GM23338 (cell line): ENCODE data around the gene CXCL1. TPM values are rescaled to one million over a fixed set of nuclear protein-coding genes. Genes with fewer than 3 reads are reported as not detected.

Experiments
- ATAC-seq: fragments of 200-7000 bp; cut with Tn5 transposase; 3 replicates; pipeline ENCODE4 v1.9.1; 2020
- DNase-seq: peaks from one replicate; pipeline ENCODE4 v3.0.0-alpha.2; 2015; ENCODE audit warnings: low spot score
- H2AFZ ChIP-seq: fragments of 200-600 bp; sonication (generic); 2 replicates; pipeline ENCODE4 v1.8.0; 2016; ENCODE audit warnings: antibody characterized with exemption, mild to moderate bottlenecking, moderate library complexity
- H3F3A ChIP-seq: fragments of 200-600 bp; sonication (generic); replicated peaks from 2 replicates; pipeline ENCODE4 v1.8.0; 2017; ENCODE audit warnings: antibody characterized with exemption, mixed run types, low read depth
- H3K27ac ChIP-seq: fragments of 200-600 bp; sonication (generic); 2 replicates; pipeline ENCODE4 v1.6.1; 2016; ENCODE audit warnings: low read depth
- H3K27me3 ChIP-seq: fragments of 200-600 bp; sonication (generic); 2 replicates; pipeline ENCODE4 v1.8.0; 2016; ENCODE audit warnings: mild to moderate bottlenecking, mixed run types, moderate library complexity; ENCODE audit not compliant: insufficient read depth
- H3K36me3 ChIP-seq: fragments of 200-600 bp; sonication (generic); 2 replicates; pipeline ENCODE4 v1.8.0; 2016; ENCODE audit warnings: mild to moderate bottlenecking; ENCODE audit not compliant: insufficient read depth
- H3K4me1 ChIP-seq: fragments of 200-600 bp; sonication (generic); 2 replicates; pipeline ENCODE4 v1.8.0; 2016; ENCODE audit warnings: mild to moderate bottlenecking, moderate library complexity; ENCODE audit not compliant: insufficient read depth
- H3K4me2 ChIP-seq: fragments of 200-600 bp; sonication (generic); 2 replicates; pipeline ENCODE4 v1.7.1; 2017; ENCODE audit warnings: mixed run types
- H3K4me3 ChIP-seq: fragments of 200-600 bp; sonication (generic); 2 replicates; pipeline ENCODE4 v1.6.1; 2016; ENCODE audit warnings: mixed run types
- H3K79me2 ChIP-seq: fragments of 200-600 bp; sonication (generic); replicated peaks from 2 replicates; pipeline ENCODE4 v1.8.0; 2017; ENCODE audit warnings: mild to moderate bottlenecking; ENCODE audit not compliant: insufficient read depth
- H3K9me2 ChIP-seq: fragments of 200-600 bp; sonication (generic); 2 replicates; pipeline ENCODE4 v1.8.0; 2017; ENCODE audit not compliant: insufficient read depth
- H4K20me1 ChIP-seq: fragments of 200-600 bp; sonication (generic); replicated peaks from 2 replicates; pipeline ENCODE4 v1.8.0; 2017; ENCODE audit warnings: mild to moderate bottlenecking; ENCODE audit not compliant: insufficient read depth
- H3K27ac Mint-ChIP-seq: 2 replicates; pipeline ENCODE4 v1.8.0; 2020; ENCODE audit warnings: inconsistent platforms, mild to moderate bottlenecking, moderate library complexity, mixed read lengths
- H3K27me3 Mint-ChIP-seq: 3 replicates; pipeline ENCODE4 v1.8.0; 2022; ENCODE audit warnings: low read depth, mild to moderate bottlenecking, moderate library complexity, mixed read lengths, inconsistent platforms; ENCODE audit not compliant: insufficient read depth, poor library complexity
- H3K36me3 Mint-ChIP-seq: 3 replicates; pipeline ENCODE4 v1.8.0; 2021; ENCODE audit warnings: low read depth, mild to moderate bottlenecking, inconsistent platforms, moderate library complexity, mixed read lengths
- H3K4me1 Mint-ChIP-seq: 3 replicates; pipeline ENCODE4 v1.8.0; 2020; ENCODE audit warnings: mild to moderate bottlenecking, inconsistent platforms, mixed read lengths
- H3K4me3 Mint-ChIP-seq: 3 replicates; pipeline ENCODE4 v1.8.0; 2021; ENCODE audit warnings: moderate library complexity, mild to moderate bottlenecking, inconsistent platforms, mixed read lengths
- H3K9me3 Mint-ChIP-seq: 3 replicates; pipeline ENCODE4 v1.8.0; 2020; ENCODE audit warnings: moderate library complexity, mild to moderate bottlenecking, inconsistent platforms, mixed read lengths
- CREB1 ChIP-seq: fragments of 250-450 bp; sonication (Bioruptor Pico); IDR thresholded peaks from 2 replicates; pipeline ENCODE4 v1.5.0; 2020; ENCODE audit warnings: low read depth, mild to moderate bottlenecking, moderate library complexity
- ETS1 ChIP-seq: IDR thresholded peaks from 2 replicates; pipeline ENCODE4 v1.6.1; 2016; ENCODE audit warnings: antibody characterized with exemption
- EZH2 ChIP-seq: fragments of 200-600 bp; sonication (generic); IDR thresholded peaks from one replicate; pipeline ENCODE4 v1.8.0; 2017; ENCODE audit warnings: antibody characterized with exemption, mild to moderate bottlenecking, low read depth; ENCODE audit not compliant: unreplicated experiment
- EZH2phosphoT487 ChIP-seq: fragments of 200-600 bp; sonication (generic); IDR thresholded peaks from one replicate; pipeline ENCODE4 v1.8.1; 2018; ENCODE audit warnings: antibody characterized with exemption; ENCODE audit not compliant: unreplicated experiment
- JUNB ChIP-seq: IDR thresholded peaks from one replicate; pipeline ENCODE4 v1.6.1; 2016; ENCODE audit warnings: antibody characterized with exemption; ENCODE audit not compliant: unreplicated experiment
- NANOG ChIP-seq: IDR thresholded peaks from 2 replicates; pipeline ENCODE4 v1.6.1; 2016; ENCODE audit warnings: antibody characterized with exemption, borderline replicate concordance
- POLR2AphosphoS5 ChIP-seq: IDR thresholded peaks from 2 replicates; pipeline ENCODE4 v1.6.1; 2016; ENCODE audit warnings: antibody characterized with exemption, low read depth
- STAT1 ChIP-seq: IDR thresholded peaks from one replicate; pipeline ENCODE4 v1.6.1; 2016; ENCODE audit warnings: antibody characterized with exemption; ENCODE audit not compliant: unreplicated experiment
- ZNF114 ChIP-seq: fragments of 250-450 bp; sonication (Bioruptor Pico); IDR thresholded peaks from 2 replicates; pipeline ENCODE4 v1.5.0; 2020; ENCODE audit warnings: mild to moderate bottlenecking, moderate library complexity
- ZNF331 ChIP-seq: fragments of 250-450 bp; sonication (Bioruptor Pico); IDR thresholded peaks from 2 replicates; pipeline ENCODE4 v1.5.0; 2020; ENCODE audit warnings: low read depth, mild to moderate bottlenecking, moderate library complexity
- ZNF462 ChIP-seq: fragments of 250-450 bp; sonication (Bioruptor Pico); IDR thresholded peaks from 2 replicates; pipeline ENCODE4 v1.5.0; 2020; ENCODE audit warnings: mild to moderate bottlenecking, moderate library complexity
- polyA plus RNA-seq: library from polyadenylated mRNA; unstranded; fragments of >200 nt; fragmentation: Nextera tagmentation; extraction: Ambion mirVana; gene quantifications from 2 replicates; pipeline ENCODE4 v1.2.1, GENCODE V29; 2016
- total RNA-seq: library from RNA; depleted of rRNA; stranded (reverse); fragments of >200 nt; shearing (Covaris generic); gene quantifications from 2 replicates; pipeline ENCODE4 v1.2.3, GENCODE V29; 2014
- TF ChIP-seq, protein P1 (sequence below): IDR thresholded peaks from one replicate; pipeline ENCODE4 v1.6.1; 2018; ENCODE audit warnings: antibody characterized with exemption; ENCODE audit not compliant: unreplicated experiment
- TF ChIP-seq, protein P2 (sequence below), 2 experiments: fragments of 200-600 bp in 1 of 2; sonication (generic) in 1 of 2; conservative IDR thresholded peaks; 2 replicates each; pipeline versions ENCODE4 v1.5.1 to v1.6.1; 2016 to 2017; ENCODE audit warnings: antibody characterized with exemption in 2 of 2, low read depth in 2 of 2, mild to moderate bottlenecking in 2 of 2, moderate library complexity in 1 of 2

Gene CXCL1
- total and polyA plus RNA-seq, 2 experiments from 2014 or later, result 1.6 to 2.5 TPM

DNA sequence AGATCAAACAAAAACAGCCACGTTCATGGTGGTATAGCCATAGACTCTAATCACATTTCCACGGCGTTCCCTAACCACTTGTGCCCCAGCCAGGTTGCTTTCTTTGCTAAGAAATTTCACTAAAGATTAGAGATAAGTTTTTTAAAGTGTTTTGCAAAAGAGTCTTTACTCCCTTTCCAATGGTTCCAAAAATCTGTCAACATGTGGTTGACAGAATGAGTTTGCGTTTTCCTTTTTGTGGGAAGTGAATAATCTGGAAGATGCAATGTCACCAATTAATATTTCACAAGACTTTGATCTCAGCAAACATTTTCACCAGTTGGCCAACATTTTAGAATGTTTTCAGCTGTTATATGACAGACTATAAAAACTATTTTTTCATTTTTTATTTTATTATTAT lies 35.3 kb downstream of the CXCL1 start:
- DNase-seq, result no peak
- H3K27ac Mint-ChIP-seq, result no peak overlapping the region

More for the DNA sequence above, 35.3 kb downstream of the CXCL1 start:
- no peak overlapping the region for H3K4me2 ChIP-seq
- TF ChIP-seq ETS1 (no peak), CREB1 (no peak), NANOG (no peak), POLR2AphosphoS5 (no peak), JUNB (no peak), ZNF114 (CRISPR knock-in tag) (no peak), EZH2 (no peak), EZH2phosphoT487 (no peak), STAT1 (no peak), ZNF462 (CRISPR knock-in tag) (no peak), ZNF331 (no peak)
- TF ChIP-seq, protein P1, sequence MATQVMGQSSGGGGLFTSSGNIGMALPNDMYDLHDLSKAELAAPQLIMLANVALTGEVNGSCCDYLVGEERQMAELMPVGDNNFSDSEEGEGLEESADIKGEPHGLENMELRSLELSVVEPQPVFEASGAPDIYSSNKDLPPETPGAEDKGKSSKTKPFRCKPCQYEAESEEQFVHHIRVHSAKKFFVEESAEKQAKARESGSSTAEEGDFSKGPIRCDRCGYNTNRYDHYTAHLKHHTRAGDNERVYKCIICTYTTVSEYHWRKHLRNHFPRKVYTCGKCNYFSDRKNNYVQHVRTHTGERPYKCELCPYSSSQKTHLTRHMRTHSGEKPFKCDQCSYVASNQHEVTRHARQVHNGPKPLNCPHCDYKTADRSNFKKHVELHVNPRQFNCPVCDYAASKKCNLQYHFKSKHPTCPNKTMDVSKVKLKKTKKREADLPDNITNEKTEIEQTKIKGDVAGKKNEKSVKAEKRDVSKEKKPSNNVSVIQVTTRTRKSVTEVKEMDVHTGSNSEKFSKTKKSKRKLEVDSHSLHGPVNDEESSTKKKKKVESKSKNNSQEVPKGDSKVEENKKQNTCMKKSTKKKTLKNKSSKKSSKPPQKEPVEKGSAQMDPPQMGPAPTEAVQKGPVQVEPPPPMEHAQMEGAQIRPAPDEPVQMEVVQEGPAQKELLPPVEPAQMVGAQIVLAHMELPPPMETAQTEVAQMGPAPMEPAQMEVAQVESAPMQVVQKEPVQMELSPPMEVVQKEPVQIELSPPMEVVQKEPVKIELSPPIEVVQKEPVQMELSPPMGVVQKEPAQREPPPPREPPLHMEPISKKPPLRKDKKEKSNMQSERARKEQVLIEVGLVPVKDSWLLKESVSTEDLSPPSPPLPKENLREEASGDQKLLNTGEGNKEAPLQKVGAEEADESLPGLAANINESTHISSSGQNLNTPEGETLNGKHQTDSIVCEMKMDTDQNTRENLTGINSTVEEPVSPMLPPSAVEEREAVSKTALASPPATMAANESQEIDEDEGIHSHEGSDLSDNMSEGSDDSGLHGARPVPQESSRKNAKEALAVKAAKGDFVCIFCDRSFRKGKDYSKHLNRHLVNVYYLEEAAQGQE, result no peak
- TF ChIP-seq, protein P2, sequence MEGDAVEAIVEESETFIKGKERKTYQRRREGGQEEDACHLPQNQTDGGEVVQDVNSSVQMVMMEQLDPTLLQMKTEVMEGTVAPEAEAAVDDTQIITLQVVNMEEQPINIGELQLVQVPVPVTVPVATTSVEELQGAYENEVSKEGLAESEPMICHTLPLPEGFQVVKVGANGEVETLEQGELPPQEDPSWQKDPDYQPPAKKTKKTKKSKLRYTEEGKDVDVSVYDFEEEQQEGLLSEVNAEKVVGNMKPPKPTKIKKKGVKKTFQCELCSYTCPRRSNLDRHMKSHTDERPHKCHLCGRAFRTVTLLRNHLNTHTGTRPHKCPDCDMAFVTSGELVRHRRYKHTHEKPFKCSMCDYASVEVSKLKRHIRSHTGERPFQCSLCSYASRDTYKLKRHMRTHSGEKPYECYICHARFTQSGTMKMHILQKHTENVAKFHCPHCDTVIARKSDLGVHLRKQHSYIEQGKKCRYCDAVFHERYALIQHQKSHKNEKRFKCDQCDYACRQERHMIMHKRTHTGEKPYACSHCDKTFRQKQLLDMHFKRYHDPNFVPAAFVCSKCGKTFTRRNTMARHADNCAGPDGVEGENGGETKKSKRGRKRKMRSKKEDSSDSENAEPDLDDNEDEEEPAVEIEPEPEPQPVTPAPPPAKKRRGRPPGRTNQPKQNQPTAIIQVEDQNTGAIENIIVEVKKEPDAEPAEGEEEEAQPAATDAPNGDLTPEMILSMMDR (conservative IDR thresholded peaks at IDR 0.05; ENCODE audit: low read depth in 2 of 2), result no peak
- no peaks in the 10 kb centered on the region for H3K4me1 ChIP-seq
- no peak overlapping the region for H3K27ac ChIP-seq
- no peaks in the 10 kb centered on the region for H3K9me2 ChIP-seq
- Mint-ChIP-seq H3K27me3 (no peaks in the 10 kb centered on the region), H3K9me3 (no peaks in the 10 kb centered on the region; the same call in 2 of the 3 replicates), H3K4me1 (peaks cover 12% of the 10 kb centered on the region), H3K36me3 (no peaks in the 10 kb centered on the region; the same call in 2 of the 3 replicates), H3K4me3 (no peak overlapping the region)
- no peaks in the 10 kb centered on the region for H3K36me3 ChIP-seq
- no peak for ATAC-seq
- H3F3A ChIP-seq, result no peaks in the 10 kb centered on the region
- H3K4me3 ChIP-seq, result no peak overlapping the region
- no peaks in the 10 kb centered on the region for H4K20me1 ChIP-seq
- no peaks in the 10 kb centered on the region for H3K27me3 ChIP-seq
- no peak overlapping the region for H2AFZ ChIP-seq
- no peaks in the 10 kb centered on the region for H3K79me2 ChIP-seq
